HG03378 (cell line): ENCODE measurements around the gene MBNL1.
"Not testable (repeated sequence)": the region's sequence is repeated elsewhere in the genome, so short reads cannot be mapped to it uniquely, and the experiment has no call there.

Experiments
- ATAC-seq: cut with Tn5 transposase; IDR thresholded peaks from one replicate; pipeline ENCODE4 v1.9.1; 2021; ENCODE audit warnings: mild to moderate bottlenecking, moderate library complexity; ENCODE audit not compliant: unreplicated experiment

Gene MBNL1

GRCh38 chr3:152396867-152397266 lies 128.1 kb downstream of the MBNL1 start:
- no peak for ATAC-seq

- ATAC-seq = not testable (repeated sequence)
Observed at GRCh38 chr3:152397348-152397747, 128.6 kb downstream of the MBNL1 start.

GRCh38 chr3:152398495-152398894 lies 129.8 kb downstream of the MBNL1 start:
- no peak for ATAC-seq

- no peak for ATAC-seq
Observed at GRCh38 chr3:152399374-152399773, 130.6 kb downstream of the MBNL1 start.

GRCh38 chr3:152400887-152401286 lies 132.2 kb downstream of the MBNL1 start:
- ATAC-seq = no peak

GRCh38 chr3:152402695-152403451 lies 134.1 kb downstream of the MBNL1 start:
- ATAC-seq = no peak

GRCh38 chr3:152403632-152404066 lies 134.9 kb downstream of the MBNL1 start:
- ATAC-seq = no peak

- no peak for ATAC-seq
Observed at GRCh38 chr3:152404976-152405375, 136.2 kb downstream of the MBNL1 start.

GRCh38 chr3:152405915-152406802 lies 137.4 kb downstream of the MBNL1 start:
- no peak for ATAC-seq

- no peak for ATAC-seq
Observed at GRCh38 chr3:152413240-152413639, 144.5 kb downstream of the MBNL1 start.

GRCh38 chr3:152416808-152417580 lies 148.3 kb downstream of the MBNL1 start:
- no peak for ATAC-seq

- no peak for ATAC-seq
Observed at GRCh38 chr3:152419748-152420147, 151.0 kb downstream of the MBNL1 start.

- ATAC-seq = no peak
Observed at GRCh38 chr3:152421162-152421561, 152.4 kb downstream of the MBNL1 start.

- ATAC-seq = no peak
Observed at GRCh38 chr3:152426393-152426792, 157.7 kb downstream of the MBNL1 start.

- ATAC-seq = no peak
Observed at GRCh38 chr3:152428577-152428976, 159.8 kb downstream of the MBNL1 start.

- no peak for ATAC-seq
Observed at GRCh38 chr3:152430223-152431002, 161.7 kb downstream of the MBNL1 start.

- ATAC-seq = no peak
Observed at GRCh38 chr3:152434142-152434541, 165.4 kb downstream of the MBNL1 start.

- not testable (repeated sequence) for ATAC-seq
Observed at GRCh38 chr3:152435210-152435609, 166.5 kb downstream of the MBNL1 start.

GRCh38 chr3:152436707-152437590 lies 168.2 kb downstream of the MBNL1 start:
- ATAC-seq = no peak
